Activated CD8-positive, alpha-beta memory T cell treated with anti-CD3 and anti-CD28 coated beads for 36 hours (primary cell): ENCODE results near the gene RAI14. TPM values are rescaled to one million over a fixed set of nuclear protein-coding genes. Genes with fewer than 3 reads are reported as not detected.
"Not testable (repeated sequence)": the region's sequence is repeated elsewhere in the genome, so short reads cannot be mapped to it uniquely, and the experiment has no call there.

Experiments used
- CTCF ChIA-PET: fragments of 350-600 bp; sonication (Branson Sonifier 250); formaldehyde crosslinking; loops from one replicate; lab custom pipeline; 2021; ENCODE audit warnings: antibody characterized with exemption; lab: Charles Lee
- POLR2A ChIA-PET: fragments of 350-600 bp; sonication (Branson Sonifier 250); formaldehyde crosslinking; loops from one replicate; lab custom pipeline; 2021; ENCODE audit warnings: antibody characterized with exemption; lab: Charles Lee
- total RNA-seq, 2 experiments: library from RNA; stranded (reverse); gene quantifications; one replicate each; pipeline ENCODE4 v1.2.3, GENCODE V29; 2021

RAI14 gene
- total RNA-seq, 2 experiments from 2014 or later, result 4.2 to 5.0 TPM

DNA sequence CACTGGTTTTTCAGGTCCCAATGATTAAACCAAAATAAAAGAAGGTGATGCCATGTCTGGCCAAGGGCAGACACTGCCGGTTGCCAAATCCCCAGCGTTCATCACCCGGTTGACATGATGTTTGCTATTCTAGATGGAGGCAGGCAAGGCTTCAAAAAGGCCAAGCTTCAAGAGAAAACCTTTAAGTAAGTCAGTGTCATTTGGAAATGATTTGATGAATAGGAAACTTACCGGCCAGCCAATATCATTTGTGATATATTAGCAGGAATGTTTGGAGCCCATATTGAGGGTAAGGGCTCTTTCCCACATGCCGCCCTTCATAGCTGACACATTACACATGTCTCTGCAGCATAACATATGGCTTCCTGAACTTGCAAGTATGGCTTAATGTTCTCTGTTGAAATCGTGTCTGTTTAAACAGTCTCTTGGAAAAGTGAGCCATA is 93.3 kb downstream of the RAI14 start:
- ChIA-PET CTCF (no interaction called here), POLR2A (no interaction called here)

- ChIA-PET CTCF (no interaction called here), POLR2A (no interaction called here)
These were observed 94.1 kb downstream of the RAI14 start for GRCh38 chr5:34750206-34750605.

DNA sequence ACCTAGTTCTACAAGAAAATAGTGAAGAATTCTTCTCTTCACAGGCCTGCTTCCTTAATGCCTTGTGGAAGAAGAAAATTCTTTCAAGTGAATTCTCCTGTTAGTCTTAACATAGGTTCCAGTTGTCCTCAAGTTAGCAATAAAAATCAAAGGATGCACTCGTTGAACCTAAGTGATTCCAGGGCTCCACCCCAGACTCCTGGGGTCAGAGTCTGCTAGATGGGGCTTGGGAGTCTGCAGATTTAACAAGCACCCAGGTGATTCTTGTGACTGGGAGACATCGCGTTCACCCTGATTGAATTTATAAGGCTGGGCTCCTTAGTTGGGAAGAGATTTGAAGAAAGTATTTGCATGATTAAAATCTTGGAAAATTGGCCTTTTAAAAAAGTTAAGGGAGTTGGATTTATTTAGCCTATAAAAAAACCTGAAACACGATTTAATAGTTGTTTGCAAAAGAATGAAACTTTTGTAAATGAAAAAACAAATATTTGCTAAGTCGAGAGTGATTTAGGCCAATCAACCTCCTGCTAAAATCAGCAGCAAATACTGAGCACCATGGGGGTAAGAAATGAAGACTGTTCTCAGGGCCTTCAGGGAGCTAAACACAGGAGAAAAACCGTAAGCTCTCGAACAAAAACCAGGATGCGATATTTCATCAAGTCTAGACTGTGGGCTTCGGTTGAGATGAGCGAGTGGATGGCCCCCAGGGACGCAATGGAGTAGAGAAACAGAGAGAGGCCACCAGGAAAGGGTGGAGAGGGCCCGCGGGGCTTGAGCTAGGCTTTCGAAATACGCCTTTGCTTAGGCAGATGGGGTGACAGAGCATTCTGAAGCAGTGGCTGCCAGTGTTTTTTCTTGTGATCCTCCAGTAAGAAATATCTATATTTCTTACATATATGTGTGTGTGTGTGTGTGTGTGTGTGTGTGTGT is 95.9 kb downstream of the RAI14 start:
- CTCF ChIA-PET, result no interaction called here
- POLR2A ChIA-PET, result no interaction called here

GRCh38 chr5:34753236-34753635 is 97.1 kb downstream of the RAI14 start:
- CTCF ChIA-PET, POLR2A ChIA-PET: not testable (repeated sequence)

DNA sequence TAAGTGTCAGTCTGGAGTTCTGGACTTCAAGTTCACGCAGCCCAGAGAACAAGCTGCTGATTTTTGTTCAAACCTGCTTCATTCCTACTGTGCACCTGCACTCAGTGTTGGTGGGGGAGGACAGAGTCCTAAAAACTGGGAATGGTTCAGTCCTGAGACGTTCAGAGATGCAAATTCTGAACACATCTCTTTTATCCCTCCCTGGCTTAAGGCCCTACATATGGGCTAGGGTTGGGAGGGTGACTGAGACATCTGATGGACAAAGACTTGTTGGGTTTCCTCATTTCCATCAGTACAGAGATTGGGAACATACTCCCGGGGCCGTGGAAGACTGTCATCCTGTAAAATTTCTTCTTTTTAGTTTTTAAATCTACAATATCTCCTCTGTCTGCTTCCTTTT is 99.8 kb downstream of the RAI14 start:
- POLR2A ChIA-PET, result no interaction called here
- CTCF ChIA-PET, result no interaction called here

- POLR2A ChIA-PET, result no interaction called here
- CTCF ChIA-PET, result no interaction called here
These were observed 100.9 kb downstream of the RAI14 start for GRCh38 chr5:34756781-34757624.

DNA sequence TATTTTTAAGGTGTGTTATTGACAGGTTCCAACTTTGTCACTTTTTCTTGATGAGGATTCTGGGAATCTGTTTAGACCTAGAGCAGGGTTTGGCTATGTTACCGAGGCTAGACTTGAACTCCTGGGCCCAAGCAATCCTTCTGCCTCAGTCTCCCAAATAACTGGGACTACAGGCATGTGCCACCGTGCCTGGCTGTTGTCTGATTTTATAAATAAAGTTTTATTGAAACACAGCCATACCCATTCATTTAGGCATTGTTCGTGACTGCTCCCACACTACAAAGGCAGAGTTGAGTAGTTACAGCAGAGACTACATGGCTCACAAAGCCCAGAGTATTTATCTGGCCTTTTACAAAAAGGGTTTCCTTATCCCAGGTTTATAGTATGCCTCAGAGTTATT is 102.4 kb downstream of the RAI14 start:
- POLR2A ChIA-PET, result no interaction called here
- CTCF ChIA-PET, result no interaction called here

GRCh38 chr5:34759213-34759612 is 103.1 kb downstream of the RAI14 start:
- POLR2A ChIA-PET, CTCF ChIA-PET: not testable (repeated sequence)

DNA sequence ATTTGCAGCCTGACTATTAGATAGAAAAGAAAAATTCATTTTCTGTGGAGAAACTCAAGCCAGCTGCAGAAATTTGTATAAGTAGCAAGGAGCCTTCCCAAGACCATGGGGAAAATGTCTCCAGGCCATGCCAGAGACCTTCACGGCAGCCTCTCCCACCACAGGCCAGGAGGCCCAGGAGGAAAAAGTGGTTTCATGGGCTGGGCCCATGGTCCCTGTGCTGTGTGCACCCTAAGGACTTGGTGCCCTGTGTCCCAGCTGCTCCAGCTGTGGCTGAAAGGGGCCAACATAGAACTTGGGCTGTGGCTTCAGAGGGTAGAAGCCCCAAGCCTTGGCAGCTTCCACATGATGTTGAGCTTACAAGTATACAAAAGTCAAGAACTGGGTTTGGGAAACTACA is 109.5 kb downstream of the RAI14 start:
- POLR2A ChIA-PET, result no interaction called here
- CTCF ChIA-PET, result no interaction called here

DNA sequence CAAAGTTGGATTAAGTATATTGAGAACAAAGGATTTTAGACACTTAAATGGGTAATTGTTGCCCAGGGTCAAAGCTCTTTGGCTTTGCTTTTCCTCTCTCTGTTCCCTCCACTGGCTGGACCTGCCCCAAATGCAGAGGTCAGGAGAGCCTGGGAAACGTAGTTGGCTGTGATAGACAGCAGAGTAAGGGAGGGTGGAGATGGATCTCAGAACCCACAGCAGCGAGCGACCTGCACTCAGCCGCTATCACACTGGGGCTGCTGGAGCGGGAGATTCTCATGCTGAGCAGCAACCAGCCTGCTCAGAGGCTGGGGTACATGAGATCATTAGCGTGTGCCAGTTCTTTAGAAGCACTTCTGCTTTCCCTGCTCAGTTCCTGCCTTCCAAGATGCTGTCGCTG is 111.1 kb downstream of the RAI14 start:
- ChIA-PET POLR2A (no interaction called here), CTCF (no interaction called here)

DNA sequence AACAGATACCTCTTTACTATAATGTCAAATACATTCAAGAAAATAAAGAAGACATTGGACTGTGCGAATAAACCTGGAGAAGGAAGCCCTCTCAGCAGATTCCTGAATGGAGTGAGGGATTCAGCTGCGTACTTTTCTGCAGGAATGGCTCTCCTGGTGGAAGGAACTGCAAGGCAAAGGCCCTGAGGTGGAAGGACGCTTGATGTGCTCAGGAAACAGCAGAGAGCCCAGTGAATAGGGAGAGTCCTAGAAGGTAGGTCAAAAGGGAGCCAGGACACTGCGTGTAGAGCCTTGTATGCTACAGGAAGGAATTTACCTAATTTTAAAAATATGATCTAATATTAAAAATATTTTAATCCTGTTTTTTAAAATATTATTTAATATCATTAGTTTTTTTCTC is 114.4 kb downstream of the RAI14 start:
- CTCF ChIA-PET, result no interaction called here
- POLR2A ChIA-PET, result no interaction called here

GRCh38 chr5:34771076-34771475 is 114.9 kb downstream of the RAI14 start:
- CTCF ChIA-PET, result no interaction called here

GRCh38 chr5:34772267-34773098 is 116.4 kb downstream of the RAI14 start:
- ChIA-PET CTCF (no interaction called here), POLR2A (no interaction called here)

More at GRCh38 chr5:34771076-34771475, 114.9 kb downstream of the RAI14 start:
- POLR2A ChIA-PET, result no interaction called here

- POLR2A ChIA-PET, result no interaction called here
- CTCF ChIA-PET, result no interaction called here
These were observed 118.0 kb downstream of the RAI14 start for GRCh38 chr5:34774139-34774538.

- CTCF ChIA-PET, POLR2A ChIA-PET: not testable (repeated sequence)
These were observed 118.5 kb downstream of the RAI14 start for GRCh38 chr5:34774678-34775077.

DNA sequence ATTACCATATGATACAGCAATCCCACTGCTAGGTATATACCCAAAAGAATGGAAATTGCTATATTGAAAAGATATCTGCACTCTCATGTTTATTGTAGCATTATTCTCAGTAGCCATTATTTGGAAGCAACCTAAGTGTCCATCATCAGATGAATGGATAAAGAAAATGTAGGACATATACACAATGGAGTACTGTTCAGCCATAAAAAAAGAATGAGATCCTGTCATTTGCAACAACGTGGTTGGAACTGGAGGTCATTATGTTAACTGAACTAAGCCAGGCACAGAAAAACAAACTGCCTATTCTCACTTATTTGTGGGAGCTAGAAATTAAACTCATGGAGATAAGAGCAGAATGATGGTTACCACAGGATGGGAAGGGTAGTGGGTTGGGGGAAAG is 119.8 kb downstream of the RAI14 start:
- POLR2A ChIA-PET, result no interaction called here
- CTCF ChIA-PET, result no interaction called here

DNA sequence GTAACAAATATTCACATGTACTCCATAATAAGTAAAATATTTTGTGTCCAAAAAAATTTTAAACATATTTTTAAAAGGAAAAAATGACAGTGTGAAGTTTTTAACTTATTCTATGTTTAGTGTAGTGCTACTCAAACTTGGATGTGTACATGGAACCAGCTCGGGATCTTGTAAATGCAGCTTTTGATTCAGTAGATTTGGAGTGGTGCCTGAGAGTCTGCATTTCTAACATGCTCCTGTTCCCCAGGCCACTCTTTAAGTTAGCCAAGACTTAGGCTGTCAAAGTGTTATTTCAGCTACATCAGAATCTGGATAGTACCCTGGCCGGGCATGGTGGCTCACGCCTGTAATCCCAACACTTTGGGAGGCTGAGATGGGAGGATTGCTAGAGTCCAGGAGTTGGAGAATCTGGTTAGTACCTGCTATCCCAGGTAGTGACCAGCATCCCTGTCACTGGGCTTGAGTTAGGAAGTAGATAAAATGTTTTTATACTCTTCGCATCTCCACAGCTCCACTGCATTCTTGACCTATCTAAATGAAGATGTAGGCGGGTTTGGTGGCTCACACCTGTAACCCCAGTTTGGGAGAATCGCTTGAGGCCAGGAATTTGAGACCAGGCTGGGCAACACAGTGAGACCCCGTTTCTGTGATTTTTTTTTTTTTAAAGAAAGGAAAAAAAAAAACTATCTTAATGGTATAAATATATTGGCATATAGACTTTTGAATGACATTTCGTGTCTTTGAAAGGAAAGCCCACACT is 122.1 kb downstream of the RAI14 start:
- ChIA-PET POLR2A (no interaction called here), CTCF (no interaction called here)

DNA sequence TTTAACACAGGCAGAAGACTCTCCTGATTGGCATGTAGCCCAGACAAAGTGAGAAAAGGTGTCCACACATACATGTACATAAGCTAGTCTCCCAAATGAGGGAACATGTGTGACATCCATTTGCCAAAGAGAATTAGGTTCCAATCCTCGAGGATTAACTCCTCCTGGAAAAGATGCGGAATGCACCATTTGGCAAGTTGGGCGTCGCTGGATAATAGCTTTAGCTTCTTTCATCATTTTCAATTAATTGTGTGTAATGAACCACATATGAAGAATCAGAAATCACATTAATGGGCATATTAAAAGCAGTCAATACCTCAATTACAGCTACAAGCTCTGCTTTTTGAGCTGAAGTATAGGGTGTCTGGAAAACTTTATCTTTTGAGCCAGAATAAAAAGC is 127.8 kb downstream of the RAI14 start:
- POLR2A ChIA-PET, CTCF ChIA-PET: not testable (repeated sequence)

DNA sequence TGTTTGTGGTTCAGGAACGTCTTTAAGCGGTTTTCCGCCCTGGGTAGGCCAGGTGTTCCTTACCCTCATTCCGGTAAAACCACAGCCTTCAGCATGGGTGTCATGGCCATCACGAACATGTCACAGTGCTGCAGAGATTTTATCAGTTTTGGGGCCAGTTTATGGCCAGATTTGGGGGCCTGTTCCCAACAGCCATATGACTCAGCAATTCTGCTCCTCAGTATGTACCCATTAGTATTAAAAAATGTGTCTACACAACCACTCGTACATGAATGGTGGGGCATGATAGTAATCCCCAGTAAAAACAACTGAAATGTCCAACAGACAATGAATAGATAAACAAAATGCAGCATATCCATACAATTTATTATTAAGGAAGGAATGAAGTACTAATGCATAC is 130.9 kb downstream of the RAI14 start:
- CTCF ChIA-PET, result no interaction called here
- POLR2A ChIA-PET, result no interaction called here
